SH-SY5Y (cell line): ENCODE results near the gene LAPTM4A.

Source experiments
- GATA2 ChIP-seq: IDR thresholded peaks from 2 replicates; pipeline ENCODE4 v1.6.1; 2011; ENCODE audit warnings: mild to moderate bottlenecking, low read depth, low read length
- GATA3 ChIP-seq: IDR thresholded peaks from 2 replicates; pipeline ENCODE4 v1.6.1; 2011; ENCODE audit warnings: low read depth, mild to moderate bottlenecking, low read length, moderate library complexity

LAPTM4A gene

DNA sequence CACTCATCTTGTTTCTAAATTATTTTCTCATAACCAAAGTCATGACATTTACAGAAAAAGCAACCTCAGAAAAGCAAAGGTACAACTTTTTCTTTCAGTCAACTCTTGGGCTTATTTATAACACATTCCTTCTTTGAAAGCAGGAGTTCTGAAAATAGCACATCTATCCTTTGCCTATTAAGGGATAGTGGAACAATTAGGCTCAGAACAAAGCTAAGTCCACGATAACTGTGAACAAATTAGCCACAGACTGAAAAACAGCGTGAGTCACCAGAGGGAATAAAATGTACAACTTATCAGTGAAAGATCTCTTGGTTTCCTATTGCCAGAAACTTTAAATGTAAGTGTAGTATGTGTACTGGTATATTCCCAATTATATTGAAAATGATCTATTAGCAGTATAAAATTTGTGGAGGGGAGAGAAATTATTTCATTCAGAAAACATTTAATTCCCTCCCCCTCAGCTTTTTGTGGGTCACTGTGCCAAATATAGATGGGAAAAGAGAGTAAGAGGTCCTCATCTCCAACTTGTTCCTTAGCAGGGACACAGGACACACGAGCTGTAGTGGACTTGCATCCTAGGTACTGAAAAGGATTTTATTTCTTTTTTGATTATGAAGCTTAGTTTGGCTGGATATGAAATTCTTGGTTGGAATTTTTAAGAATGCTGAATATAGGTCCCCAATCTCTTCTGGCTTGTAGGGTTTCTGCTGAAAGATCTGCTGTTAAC lies 23.6 kb downstream of the LAPTM4A start:
- TF ChIP-seq GATA3 = no peak
- TF ChIP-seq GATA2 = no peak

DNA sequence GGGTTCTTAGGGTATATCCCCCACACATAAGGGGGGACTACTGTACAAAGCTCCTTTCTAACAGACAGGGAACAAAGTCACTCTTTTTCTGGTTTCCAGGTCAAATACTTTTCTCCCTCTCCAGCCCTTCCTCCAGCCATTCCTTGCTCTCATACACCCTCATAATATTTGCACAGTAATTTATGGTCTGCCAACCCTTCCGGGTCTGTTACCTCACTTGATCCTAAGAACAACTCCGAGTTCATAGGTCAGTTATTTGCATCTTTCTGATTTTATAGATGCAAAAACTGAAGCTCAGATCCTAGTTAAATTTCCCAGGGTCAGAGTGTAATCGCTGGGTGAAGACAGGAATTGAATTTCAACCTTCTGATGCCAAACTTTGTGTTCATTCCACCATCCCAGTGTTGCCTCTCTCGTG lies 24.2 kb downstream of the LAPTM4A start:
- TF ChIP-seq GATA2 (no peak), GATA3 (no peak)

DNA sequence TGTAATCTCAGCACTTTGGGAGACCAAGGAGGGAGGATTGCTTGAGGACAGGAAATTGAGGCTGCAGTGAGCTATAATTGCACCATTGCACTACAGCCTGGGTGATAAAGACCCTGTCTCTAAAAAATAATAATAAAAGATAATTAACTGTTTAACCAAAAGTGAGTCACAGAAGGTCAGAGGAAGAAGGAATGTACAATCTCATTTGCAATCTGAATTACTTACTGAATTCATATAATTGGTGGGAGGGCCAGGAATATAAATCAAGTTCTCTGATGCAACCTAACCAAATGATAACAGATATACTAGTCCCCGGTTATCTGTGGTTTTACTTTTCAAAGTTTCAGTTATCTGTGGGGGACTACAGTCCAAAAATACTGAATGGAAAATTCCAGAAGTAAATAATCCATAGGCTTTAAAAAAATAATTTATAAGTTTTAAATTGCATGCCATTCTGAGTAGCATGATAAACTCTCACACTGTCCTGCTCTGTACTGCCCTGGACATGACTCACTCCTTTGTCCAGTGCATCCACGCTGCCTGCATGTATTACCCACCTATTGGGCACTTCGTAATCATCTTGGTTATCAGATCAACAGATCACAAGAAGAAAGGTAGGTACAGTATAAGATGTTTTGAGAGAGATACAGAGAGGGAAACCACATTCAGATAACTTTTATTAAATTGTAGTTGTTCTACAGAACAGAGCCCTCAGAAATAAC lies 26.2 kb downstream of the LAPTM4A start:
- TF ChIP-seq GATA2 = no peak
- TF ChIP-seq GATA3 = no peak

DNA sequence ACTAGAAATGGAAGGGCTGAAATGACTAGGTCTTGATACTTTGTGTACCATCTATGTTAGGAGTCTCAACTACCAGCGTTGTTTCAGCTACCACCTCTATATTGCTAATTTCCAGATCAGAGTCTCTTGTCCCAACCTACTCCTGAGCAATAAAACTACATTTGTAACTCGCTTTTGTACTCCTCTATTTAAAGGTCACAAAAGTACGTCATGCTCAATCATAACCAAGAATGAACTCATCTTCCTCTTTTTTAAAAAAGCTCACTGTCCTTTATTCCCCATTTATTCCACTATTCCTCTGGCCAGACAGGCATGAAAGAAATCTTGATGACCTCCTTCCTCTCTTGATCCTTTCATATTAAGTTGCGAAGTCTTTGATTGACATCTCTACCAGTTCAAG lies 27.7 kb downstream of the LAPTM4A start:
- TF ChIP-seq GATA3 (no peak), GATA2 (no peak)

DNA sequence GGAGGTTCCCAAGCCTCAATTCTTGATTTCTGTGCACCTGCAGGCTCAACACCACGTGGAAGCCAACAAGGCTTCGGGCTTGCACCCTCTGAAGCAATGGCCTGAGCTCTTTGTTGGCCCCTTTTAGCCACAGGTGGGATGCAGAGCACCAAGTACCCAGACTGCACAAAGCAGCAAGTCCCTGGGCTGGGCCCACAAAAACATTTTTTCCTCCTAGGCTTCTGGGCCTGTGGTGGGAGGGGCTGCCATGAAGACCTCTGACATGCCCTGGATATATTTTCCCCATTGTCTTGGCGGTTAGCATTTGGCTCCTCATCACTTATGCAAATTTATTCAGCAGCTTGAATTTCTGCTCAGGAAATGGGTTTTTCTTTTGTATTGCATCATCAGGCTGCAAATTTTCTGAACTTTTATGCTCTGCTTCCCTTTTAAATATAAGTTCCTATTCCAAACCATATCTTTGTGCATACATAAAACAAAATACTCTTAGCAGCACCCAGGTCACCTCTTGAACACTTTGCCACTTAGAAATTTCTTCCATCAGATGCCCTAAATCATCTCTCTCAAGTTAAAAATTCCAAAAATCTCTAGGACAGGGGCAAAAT lies 29.9 kb downstream of the LAPTM4A start:
- no peak for TF ChIP-seq GATA3
- no peak for TF ChIP-seq GATA2

DNA sequence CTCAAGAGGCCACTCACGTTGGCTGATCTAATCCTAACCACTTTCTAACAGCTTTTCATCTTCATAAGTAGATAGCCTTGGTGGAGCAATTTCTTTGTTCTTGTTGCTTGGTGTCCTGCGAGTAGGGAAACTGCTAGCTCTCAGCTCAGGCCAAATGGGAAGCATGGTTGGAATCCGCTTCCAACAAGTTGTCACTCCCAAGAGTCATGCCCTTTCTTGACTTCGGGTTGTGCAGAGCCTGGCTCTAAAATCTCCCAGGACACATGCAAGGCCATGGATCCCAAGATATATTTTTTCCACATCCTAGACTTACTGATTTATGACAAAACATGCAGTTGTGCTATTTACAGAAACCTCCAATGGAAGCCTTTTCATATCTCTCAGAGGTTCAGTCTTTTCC lies 31.7 kb downstream of the LAPTM4A start:
- no peak for TF ChIP-seq GATA2
- no peak for TF ChIP-seq GATA3

DNA sequence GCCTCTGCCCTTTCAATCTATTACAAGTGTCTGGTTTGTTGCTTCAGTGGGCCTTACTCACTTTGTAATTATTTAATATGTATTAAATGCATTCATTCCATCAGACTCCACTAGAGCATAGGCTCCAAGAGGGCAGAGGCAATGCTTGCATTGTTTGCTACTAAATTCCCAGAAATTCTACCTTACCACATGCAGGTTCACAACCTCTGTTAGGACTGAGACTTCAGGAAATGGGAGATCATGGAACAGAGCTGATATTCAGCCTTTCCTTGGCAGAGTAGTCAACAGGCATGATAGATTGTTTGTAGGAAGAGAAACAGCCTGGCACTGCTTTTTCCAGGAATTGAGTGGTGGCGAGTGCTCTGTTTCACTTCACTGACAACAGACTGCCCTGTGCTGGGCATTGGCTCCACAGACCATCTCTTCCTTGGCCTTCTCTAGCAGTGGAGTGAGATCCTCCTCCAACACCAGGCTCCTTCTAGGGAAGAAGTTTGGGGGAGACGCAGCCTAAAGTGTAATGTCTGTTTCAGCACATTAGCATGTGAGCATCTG lies 32.8 kb downstream of the LAPTM4A start:
- TF ChIP-seq GATA2 (no peak), GATA3 (no peak)

DNA sequence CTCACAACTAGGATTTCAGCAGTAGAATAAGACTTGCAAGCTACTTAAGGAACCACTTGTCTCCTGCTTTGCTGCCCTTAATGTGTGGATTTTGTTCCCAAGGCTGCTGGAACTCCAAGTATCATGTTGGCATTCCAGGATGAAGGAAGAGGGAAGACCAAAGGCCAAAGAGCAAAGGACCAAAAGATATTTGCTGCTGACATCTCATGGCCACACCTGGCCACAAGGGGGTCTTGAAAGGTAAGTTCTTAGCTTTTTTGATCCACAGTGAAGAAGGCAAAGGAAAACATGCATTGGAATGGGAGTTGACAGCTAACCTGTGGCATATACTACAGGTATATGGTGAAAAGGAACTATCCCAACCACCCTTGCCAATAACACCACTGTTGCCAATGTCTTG lies 35.1 kb downstream of the LAPTM4A start:
- TF ChIP-seq GATA3 (no peak), GATA2 (no peak)

DNA sequence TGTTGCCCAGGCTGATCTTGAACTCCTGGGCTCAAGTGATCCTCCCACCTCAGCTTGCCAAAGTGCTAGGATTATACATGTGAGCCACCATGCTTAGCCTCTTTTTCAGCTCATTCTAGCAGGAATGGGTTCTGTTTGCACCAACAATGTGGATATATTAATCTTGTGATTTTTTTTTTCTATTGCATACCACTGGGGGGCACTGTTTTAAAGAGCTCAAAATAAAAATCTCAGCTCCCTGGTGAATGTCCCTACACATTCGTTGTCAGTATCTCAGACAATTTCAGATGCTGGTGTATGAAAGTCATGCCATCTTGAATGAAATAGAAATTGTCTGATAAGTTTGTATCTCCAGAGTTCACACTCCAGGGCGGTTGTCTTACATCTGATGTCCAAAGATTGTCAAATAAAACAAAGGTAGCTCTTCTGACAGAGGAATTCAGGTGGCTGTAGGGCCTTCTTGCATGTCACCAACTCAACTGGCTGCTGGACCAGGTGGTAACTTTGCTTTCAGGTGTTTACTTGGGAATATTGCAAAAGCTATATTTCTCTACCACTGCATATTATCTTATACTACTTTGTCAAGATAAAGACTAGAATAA lies 35.8 kb downstream of the LAPTM4A start:
- TF ChIP-seq GATA3 (no peak), GATA2 (no peak)

DNA sequence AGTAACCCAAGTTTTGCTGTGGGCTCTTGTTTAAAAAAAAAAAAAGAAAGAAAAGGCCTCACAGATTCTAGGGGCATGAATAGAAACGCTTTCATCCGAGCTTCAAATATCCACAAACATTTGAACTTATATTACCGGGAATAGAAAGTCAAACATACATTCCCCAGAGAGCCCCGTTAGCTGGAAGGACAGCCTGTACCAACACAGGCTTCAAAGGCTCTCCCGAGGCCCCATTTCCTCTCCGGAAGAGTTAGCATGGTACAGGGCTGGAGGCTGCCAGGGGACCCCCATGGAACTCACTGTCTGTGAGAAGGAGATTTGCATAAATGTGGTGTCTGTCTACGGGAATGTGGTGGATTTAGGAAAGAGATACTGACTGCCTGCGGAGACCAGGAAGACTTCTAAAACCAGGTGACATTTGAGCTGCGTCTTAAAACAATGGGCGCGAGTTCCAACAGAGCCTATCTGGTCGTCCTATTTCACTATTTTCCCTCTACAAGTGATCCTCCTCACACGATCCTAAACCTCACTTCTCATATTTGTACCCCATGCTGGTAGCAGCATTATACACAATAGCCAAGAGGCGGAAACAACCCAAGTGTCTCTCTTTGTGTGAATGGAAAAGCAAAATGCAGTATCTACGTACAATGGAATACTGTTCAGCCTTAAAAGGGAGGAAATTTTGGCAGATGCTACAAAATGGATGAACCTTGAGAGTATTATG lies 38.1 kb downstream of the LAPTM4A start:
- no peak for TF ChIP-seq GATA3
- TF ChIP-seq GATA2 = no peak

DNA sequence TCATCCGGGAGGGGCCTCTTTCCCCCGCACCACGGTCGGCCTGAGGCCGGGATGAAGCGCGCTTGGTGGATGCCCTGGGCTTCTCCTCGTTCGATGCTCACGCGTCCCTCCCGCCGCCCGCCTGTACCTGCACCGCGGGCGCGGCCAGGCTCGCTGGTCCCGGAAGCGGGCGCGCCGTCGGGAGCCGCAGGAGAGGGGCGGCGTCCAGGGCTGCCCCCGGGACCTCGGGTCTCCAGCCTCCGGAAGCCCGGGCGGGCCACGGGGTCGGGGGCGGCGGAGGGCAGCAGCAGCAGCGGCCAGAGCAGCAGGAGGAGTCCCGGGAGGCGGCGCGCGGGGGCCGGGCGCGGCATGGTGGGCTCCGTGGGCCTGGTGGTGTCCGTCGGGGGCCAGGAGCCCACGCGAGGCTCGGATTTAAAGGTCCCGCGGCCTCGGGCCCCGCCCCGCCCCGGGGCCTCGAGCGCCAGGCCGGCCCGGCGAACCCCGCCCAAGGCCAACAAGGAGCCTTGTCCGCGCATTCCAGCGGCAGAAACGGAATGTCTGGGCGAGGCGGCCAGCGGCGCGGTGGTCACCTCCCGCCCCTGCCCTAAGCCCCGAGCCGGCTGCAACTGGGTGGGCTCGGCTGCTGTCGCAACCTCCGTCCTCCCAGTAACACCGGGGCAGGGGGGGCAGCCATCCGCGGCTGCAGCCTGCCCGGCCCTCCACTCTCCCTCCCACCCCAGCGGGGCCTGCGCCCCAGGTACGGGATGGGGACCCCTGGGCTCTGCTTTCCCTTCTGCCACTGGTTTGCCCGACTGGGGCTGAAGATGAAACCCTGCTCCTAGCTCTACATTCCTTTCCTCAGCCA lies 38.9 kb downstream of the LAPTM4A start, which contains the start of gene MATN3:
Gene MATN3, minus strand, starts transcription at position 387 of the 844 bp plus-strand sequence. Its CDS starts 37 bp downstream, at position 350.
- TF ChIP-seq GATA3 = no peak
- no peak for TF ChIP-seq GATA2

DNA sequence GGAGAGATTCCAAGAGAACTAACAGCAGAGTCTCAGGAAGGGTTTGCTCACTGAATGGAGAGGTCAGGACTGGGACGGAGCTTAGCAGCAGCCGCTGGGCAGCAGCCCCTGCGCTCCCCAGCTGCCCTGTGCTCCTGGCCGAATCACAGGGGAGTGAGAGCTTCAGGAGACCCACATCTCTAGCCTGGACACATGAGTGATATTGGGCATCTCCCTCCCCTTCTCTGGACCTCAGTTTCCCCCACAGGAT lies 39.5 kb downstream of the LAPTM4A start:
- TF ChIP-seq GATA3 (no peak), GATA2 (no peak)
